NCI-H446 (cell line): ENCODE results near the gene FA2H.
"Not testable (repeated sequence)": the region's sequence is repeated elsewhere in the genome, so short reads cannot be mapped to it uniquely, and the experiment has no call there.

ENCODE experiments used
- DNase-seq, 2 experiments: peaks; one replicate each; lab custom pipeline; 2025; lab: John Stamatoyannopoulos, UW

The FA2H gene

GRCh38 chr16:74673876-74674275 is 100.7 kb downstream of the FA2H start:
- DNase-seq, result no peak

- DNase-seq, result not testable (repeated sequence)
Measured at GRCh38 chr16:74668877-74669276, 105.7 kb downstream of the FA2H start.

- no peak for DNase-seq
Measured at GRCh38 chr16:74667255-74667700, 107.3 kb downstream of the FA2H start.

- DNase-seq, result peak; percentile 86 to 97
Measured at GRCh38 chr16:74666425-74667254, 108.0 kb downstream of the FA2H start, which contains the start of gene RFWD3. RFWD3 (minus strand) TSS chr16:74666877; CDS start chr16:74661449, 5,428 bp downstream.

GRCh38 chr16:74666010-74666421 is 108.6 kb downstream of the FA2H start:
- no peak for DNase-seq
